HG03108 (cell line): ENCODE results near the gene SPATA21.
"Not testable (repeated sequence)": the region's sequence is repeated elsewhere in the genome, so short reads cannot be mapped to it uniquely, and the experiment has no call there.

ENCODE experiments used
- ATAC-seq: cut with Tn5 transposase; IDR thresholded peaks from one replicate; pipeline ENCODE4 v1.9.1; 2021; ENCODE audit warnings: moderate library complexity; ENCODE audit not compliant: unreplicated experiment

SPATA21 gene, protein sequence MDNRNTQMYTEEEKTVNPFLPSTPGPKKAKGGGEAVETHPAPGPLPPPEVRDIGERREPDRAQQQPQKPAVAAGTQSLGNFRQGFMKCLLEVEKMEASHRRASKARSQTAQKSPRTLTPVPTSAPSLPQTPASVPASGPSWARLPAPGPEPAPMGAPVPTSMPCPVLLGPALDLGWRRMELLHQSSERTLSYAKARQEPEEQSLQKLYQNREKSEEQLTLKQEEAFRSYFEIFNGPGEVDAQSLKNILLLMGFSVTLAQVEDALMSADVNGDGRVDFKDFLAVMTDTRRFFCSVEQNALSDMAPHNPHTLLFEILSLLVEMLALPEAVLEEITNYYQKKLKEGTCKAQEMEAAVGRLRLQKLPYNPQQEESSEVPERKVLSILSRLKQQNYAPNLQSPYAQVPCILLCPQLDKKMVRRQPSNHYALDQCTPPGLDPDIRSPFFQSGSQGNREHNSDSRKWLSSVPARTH

DNA sequence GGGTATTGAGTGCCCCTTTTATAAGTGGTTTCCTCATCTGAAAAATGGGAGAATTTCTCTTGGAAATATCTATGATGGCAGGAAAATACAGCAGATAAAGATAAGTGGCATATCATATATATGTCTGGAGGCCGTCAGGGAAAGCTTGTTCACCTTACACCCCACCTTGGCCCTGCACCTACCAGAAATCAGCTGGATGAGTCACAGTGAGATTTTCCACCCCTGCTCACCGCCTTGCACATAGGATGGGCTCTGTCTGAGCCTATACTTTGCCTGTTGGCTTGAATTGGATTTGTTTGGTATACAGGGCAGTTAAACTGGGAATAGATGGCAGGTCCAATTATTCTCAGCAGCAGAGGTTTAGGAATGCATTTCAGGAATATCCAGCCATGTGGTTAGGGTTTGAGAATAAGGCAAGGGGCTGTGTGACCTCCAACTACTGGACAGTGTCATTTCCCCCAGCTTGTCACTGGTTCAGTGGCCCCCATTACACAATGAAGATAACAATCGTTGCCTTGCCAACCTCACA, at the start of gene SPATA21:
TSS of gene SPATA21 (minus strand) at position 479 of the 529 bp plus-strand sequence. CDS start 6,053 bp downstream, outside the sequence.
- no peak for ATAC-seq

DNA sequence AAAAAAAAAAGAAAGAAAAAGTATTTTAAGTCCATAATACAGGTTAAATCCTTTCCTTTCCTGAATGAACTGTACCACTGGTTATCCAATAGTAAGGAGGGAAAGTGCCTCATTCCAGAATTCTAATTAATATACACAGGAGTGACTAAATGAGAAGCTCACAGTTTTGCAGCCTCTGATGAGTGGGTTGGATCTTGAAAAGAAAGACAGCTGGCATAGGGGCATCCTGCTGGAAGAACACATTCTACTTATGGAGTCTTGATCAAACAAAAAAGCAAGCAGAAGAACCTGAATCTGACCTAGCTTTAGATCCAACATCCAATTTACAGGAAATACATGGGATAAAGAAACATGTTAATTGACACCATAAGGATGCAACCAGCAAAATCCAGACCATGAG, 49.8 kb upstream of the SPATA21 start:
- not testable (repeated sequence) for ATAC-seq

DNA sequence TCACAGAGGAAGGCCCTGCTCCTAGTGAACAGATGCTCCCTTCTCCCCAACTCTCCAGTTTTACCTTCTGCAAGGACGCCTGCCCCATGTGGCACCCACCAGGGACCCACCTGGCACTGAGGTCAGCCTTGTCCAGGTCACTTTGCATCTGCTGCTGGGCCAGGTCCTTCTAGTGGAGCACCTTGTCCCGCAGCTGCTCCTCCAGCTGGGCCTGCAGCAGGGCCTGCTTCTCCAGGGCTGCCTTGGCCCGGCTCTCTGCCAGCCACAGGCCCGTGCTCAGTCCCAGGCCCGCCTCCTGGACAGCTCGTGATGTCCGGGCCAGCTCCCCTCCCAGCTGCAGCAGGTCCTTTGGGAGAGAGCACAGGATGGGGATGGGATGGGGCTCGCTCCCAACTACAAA, 49.1 kb upstream of the SPATA21 start:
- not testable (repeated sequence) for ATAC-seq

DNA sequence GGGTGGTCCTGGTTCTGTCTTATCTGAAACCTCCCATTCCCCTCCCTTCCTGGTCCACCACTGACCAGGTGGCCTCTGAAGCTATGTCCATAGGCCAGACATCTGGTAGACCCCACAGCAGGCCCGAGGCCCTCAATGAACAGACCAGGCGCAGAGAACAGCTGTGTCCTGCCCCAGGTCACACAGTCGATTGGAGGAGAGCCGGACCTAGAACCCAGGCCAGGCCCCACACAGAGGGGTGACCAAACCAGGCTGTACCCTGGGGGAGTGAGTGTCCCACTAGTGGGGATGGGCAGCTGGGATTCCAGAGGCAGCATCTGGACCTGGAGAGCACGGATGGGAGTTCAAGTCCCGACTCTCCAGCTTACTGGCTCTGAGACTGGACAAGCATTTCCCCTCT, 47.7 kb upstream of the SPATA21 start:
- no peak for ATAC-seq

DNA sequence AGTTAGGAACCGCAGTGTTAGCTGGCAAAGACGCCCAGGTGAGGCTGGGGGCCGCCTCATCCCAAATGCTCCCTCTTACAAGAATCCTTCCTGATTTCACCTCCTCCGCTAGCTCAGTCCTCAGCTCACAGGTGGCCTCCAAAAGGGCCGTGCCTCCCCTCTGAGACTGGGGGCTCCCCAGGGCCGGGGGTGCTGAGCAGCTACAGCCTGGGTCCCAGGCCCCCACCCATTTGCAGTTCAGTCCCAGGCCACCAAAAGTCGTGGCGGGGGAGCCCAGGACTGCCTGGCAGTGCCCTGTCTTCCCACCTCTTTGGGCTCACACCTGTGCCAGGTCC, 47.2 kb upstream of the SPATA21 start:
- no peak for ATAC-seq

DNA sequence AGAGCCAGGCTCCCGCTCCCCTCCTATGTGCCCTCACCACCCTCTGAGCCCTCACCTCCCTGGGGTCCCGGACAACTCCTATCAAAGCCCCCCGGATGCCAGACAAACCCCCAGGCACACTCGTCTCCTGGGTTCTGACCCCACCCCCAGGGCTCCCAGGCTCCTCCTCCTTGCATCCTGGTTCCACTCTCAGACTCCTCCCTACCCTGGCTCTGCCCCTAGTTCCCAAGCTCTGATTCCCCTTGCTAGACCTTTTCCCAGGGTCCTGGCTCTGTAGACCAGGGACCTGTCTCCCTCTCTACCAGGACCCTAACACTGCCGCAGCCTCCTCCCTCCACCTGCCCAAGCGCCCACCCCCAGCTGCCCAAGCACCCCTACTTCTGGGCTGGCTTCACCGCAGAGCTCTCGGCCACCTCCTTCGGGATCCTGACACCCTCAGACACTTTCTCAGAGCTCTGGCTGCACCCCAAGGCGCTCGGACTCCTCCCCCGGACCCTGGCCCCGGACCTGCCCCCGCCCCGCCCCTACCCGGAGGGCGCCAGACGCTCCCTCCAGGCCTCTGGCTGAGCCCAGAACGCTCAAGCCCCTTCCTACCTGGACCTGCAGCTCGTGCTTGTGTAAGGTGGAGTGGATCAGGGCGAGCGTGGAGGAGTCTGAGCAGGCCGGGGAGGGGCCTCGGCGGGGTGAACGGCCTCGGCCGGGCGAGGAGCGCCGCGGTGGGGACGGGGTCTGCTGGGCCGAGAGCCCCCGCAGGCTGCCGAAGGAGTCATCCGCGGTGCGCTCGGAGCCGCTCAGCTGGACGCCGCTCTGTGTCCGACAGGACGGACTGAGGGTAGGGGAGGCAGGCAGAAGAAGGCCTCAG, 46.6 kb upstream of the SPATA21 start:
- not testable (repeated sequence) for ATAC-seq

DNA sequence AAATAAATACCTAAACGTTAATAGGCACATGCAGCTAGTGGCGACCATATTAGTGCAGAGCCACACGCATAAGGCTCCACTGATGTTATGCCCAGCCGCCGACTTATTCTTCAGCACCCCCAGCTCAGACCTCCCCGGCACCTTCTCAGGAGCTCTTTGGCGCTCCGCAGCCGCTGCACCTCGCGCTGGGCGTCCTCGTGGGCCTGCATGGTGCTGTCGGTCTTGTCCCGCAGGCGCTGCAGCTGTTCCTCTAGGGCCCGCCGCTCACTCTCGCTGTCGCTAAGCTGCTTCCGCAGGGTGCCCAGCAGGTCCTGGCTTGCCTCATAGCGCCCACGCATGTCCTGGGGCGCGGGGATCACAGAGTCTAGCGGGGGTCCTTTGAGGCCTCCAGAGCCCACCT, 45.9 kb upstream of the SPATA21 start:
- not testable (repeated sequence) for ATAC-seq

DNA sequence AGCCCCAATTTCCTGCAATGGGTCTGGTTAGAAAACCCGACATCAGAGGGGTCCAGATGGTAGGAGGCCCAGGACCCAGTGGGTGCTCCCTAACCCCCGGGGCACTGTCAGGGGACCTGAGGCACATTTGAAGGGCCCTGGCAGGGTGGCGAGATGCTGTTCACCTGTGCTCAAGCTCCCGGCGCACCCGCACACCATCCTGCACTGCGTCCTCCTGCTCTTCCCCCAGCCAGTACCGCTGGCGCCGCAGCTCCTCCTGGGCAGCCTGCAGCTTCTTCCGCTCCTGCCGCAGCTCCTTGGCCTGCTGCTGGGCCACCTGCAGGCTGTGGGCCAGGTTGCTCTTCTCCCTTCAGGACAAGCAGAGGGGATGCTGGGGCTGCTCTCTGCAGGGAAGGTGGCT, 40.9 kb upstream of the SPATA21 start:
- no peak for ATAC-seq

DNA sequence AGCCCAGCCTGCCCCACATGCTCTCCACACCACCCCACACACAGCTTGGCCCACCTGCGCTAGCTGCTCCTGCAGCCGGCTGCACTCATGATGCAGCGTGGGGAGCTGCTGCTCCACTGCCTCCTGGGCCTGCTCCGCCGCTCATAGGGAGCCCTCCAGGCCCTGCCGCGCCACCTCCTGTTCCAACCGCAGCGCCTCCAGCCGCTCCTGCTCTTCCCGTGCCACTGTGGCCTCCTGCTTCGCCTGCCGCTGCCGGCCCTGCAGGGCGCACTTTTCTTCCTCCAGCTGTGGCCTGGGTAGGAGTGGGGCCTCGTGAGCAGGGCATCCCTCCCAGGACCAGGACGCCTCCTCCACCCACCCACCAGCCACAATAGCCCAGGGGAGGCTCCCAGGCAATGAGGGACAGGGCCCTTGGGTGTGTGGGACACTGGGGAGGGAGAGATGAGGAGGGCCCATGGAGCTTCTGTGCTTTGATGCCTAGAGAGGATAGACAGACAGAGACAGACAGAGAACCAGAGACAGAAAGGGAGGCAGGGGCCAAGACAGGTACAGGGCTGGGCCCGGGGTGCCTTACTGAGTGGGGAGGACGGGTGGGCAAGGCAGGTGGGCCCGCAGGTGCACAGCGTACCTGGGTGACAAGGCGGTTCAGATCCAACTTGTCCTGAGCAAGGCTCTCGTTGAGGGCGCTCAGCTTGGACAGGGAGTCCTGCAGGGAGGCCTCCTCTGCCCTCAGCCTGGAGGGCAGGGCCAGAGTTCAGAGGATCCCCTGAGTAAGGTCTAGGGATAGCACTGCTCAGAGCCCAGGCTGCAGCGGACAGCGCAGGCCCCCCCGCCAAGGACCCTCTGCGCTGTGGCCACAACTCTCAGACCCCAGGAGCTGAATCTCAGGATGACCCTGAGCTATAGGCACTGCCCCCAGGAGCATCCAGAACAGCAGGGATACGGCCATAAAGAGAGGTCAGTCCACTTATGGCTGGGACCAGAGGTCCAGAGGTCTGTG, 38.8 kb upstream of the SPATA21 start:
- not testable (repeated sequence) for ATAC-seq

DNA sequence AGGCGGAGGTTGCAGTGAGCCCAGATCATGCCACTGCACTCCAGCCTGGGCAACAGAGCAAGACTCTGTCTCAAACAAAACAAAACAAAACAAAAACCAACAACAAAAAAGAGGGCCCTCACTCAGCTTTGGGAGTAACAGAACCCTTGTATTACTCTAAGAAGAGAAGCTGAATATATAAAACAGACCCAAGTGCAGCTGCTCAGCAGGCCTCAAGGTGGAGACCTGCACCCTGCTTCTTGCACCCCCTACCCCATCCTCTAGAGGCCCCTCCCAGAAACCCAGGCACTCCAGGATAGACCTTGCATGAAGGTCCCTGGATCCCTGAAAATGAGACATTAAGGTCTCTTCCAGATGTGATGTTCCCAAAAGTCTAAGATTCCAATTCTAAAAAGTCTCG, 37.7 kb upstream of the SPATA21 start:
- ATAC-seq, result not testable (repeated sequence)

DNA sequence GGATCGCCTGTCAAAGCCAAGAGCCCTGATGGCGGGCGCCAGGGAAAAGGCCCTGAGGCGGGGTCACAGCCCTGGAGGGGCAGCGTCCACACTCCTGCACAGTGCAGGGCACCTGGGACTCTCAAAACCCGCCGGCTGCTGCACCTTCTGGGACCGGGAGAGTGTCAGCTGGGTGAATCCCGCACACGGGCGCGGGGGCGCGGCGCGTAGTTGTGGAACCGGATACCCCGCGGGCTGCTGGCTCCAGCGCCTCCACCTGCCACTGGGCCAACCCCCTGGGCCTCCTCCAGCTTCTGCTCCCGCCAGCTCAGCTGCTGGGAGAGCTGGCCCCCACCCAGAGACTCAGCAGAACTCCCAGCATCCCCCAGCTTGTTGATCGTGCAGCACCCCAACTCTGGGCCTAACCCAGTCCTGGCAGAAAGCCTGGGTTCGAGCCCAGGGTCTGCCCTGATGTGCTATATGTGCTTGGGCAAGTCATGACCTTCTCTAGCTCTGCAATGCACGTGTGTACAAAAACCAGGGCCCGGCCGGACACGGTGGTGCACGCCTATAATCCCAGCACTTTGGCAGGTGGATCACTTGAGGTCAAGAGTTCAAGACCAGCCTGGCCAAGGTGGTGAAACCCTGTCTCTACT, 37.1 kb upstream of the SPATA21 start:
- ATAC-seq, result no peak

DNA sequence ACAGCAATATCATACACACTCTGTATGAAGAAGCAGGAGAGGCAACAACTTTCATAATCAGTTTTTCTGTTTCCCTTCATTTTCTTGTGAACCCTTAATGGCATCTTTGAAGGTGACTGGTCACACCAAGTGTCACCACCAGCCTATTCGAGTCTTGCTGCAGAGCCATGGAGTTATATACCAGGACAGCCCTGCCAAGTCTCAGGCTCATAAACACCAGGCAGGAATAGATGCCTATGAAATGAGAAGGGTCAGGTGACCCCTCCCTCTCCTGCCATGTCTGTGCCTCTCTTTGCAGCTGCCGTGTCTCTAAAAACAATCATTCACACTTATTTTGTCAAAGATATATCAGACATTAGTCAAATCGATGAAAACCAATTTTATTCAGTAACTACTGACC, 31.3 kb upstream of the SPATA21 start:
- no peak for ATAC-seq

DNA sequence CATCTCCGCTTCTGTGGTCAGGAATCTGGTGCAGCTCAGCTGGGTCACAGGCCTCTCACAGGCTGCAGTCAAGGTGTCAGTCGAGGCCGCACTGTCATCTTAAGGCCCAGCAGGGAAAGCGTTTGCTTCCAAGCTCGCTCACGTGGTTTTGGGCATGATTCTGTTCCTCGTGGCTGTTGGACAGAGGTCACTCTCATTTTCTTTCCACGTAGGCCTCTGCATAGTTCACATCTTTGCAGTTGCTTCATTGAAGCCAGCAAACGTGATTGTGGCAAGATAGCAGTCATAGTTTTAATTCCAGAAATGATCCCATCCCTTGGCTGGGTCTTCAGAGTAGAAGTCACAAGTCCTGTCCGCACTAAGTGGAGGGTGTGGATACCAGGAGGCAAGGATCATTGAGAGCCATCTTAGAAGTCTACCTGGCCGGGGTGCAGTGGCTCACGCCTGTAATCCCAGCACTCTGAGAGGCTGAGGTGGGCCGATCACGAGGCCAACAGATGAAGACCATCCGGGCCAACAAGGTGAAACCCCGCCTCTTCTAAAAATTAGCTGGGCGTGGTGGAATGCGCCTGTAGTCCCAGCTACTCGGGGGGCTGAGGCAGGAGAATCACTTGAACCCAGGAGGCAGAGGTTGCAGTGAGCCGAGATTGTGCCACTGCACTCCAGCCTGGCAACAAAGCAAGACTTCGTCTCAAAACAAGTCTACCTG, 27.8 kb upstream of the SPATA21 start:
- ATAC-seq, result no peak

DNA sequence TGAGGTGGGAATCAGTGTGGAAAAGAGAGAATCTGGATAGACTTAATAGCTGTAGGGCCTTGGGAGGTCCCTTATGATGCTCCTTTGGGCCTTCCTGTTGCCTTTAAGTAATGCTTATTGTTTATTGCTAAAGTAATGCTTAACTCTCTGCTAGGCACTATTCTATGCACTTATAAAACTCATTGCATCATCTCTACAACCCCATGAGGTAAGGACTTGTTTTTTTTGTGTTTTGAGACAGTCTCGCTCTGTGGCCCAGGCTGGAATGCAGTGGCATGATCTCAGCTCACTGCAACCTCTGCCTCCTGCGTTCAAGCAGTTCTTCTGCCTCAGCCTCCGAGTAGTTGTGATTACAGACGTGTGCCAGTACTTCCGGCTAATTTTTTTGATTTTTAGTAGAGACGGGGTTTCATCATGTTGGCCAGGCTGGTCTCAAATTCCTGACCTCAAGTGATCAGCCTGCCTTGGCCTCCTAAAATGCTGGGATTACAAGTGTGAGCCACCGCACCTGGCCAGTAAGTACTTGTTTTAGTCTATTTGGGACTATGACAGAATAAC, 25.6 kb upstream of the SPATA21 start:
- no peak for ATAC-seq

DNA sequence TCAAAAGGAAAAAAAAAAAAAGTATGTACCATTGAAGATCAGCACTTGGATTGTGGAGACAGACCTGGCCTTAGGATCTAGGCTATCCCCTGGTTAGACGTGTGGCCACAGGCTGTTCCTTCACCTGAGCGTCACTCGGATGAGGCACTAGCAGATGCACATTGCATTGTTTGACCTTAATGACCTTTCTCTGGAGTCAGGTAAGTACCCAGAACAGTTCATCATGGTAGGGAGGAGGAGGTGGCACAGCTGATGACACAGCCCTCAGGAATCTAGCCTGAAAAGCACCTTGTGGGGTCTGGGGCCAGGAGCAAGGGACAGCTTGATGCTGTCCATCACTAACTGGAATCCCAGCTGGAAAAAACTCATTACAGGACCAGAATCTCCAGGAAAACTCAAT, 24.5 kb upstream of the SPATA21 start:
- no peak for ATAC-seq

DNA sequence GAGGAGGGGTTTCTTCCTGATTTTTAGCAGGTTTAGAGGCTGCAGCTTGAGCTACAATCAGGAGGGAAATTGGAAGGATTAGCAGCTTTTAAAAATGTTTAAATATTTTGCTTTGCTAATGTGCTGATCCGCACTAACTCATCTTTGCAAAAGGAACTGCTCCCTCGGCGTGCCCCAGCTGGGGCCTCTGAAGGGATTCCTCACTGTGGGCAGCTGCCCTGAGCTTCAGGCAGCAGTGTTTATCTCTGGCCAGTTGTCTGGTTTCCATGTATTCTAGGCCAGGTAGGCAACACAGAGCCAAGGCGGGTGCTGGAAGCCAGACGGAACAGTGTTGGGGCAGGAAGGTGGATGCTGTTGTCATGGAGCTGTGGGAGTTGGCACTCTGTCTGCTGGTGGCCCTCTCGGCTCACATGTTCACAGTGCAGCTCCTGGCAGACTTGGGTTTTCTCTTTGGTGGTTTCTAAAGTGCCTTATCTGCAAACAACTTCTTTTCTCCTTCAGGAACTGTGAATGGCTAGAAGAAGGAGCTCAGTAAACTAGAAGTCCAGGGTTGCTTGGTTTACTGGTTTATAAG, 22.2 kb upstream of the SPATA21 start:
- no peak for ATAC-seq

DNA sequence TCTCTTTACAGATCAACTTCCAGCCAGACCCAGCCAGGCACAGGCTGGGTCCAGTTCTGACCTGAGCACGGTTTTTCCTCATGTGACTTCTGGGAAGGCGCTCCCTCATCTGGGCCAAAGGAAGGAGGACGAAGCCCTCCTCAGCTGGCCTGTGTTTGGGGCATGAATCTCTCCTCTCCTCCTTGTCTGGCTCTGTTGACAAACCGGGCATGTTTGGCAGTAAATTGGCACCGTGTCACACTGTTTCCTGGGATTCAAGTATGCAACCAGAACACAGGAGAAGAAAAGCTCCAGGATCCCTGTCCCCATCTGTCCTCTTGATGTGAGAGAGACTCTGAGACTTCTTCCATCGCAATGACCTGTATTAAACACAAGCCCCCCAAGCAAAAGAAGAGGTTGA, 21.6 kb upstream of the SPATA21 start:
- ATAC-seq, result no peak

DNA sequence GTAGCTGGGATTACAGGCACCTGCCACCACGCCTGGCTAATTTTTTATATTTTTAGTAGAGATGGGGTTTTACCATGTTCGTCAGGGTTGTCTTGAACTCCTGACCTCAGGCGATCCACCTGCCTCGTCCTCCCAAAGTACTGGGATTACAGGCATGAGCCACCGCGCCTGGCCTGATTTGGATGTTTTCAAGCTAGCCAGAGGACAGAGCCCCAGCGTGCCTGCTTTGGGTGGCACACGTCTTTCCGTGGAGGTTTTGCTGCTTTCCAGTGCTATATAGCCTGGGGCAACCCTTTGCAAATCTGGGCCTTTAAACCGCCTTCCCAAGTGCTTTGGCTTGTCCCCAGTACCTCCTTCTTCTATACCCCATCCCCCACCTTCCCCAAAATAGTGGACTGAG, 18.9 kb upstream of the SPATA21 start:
- not testable (repeated sequence) for ATAC-seq

DNA sequence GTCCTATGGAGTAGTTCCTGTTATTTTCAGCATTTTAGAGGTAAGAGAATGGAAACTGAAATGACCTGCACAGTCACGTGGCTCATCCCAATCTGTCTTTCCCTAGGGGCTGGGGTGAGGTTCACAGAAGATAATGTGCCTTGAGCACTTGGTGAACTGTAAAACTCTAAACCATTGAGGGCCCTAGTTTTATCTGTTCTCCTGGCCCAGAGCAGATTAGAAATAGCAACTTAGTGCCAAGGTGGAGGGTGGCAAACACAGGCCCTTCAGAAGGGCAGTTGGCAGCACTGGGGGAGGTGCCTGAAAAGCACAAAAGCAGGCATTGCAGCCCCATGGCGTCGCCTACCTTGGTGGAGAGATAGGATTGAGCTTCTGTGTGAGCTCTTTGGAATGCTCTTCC, 17.7 kb upstream of the SPATA21 start:
- not testable (repeated sequence) for ATAC-seq
